ENCODE results near the gene BBS9. TPM values are rescaled to one million over a fixed set of nuclear protein-coding genes. Genes with fewer than 3 reads are reported as not detected.

Gene BBS9
- total RNA-seq, 1 donor from 2014 or later, result 19.6 TPM

DNA sequence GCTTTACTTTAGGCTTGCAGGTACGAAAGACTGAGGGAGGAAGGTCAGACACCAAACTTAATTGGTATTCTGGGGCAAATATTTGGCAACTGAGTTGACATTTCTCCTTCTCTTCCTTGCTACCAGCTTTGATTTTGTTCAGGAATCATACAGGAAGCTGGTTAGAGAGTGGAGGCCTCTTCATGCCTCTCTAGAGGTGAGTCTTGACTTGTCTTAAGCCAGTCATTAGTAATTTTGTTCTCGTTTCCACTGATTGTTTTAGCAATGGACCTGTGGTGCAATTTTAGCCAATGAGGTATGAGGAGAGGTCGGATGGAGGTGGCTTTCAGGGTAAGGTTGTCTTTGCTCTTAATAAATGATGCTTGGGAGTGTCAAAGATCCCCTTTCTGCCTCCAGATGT lies 17.8 kb upstream of the BBS9 start:
- Histone ChIP-seq H3K27ac (no peak overlapping the region), H3K36me3 (no peaks in the 10 kb centered on the region), H3K9me3 (no peaks in the 10 kb centered on the region), H3K4me1 (peaks cover 21% of the 10 kb centered on the region), H3K27me3 (no peaks in the 10 kb centered on the region), H3K4me3 (no peak overlapping the region)
- ATAC-seq, result no peak
- intact Hi-C loops (cut with DNase I), result no loop called here
- TF ChIP-seq CTCF (IDR thresholded peaks at IDR 0.05), result no peak
- no peak for DNase-seq

DNA sequence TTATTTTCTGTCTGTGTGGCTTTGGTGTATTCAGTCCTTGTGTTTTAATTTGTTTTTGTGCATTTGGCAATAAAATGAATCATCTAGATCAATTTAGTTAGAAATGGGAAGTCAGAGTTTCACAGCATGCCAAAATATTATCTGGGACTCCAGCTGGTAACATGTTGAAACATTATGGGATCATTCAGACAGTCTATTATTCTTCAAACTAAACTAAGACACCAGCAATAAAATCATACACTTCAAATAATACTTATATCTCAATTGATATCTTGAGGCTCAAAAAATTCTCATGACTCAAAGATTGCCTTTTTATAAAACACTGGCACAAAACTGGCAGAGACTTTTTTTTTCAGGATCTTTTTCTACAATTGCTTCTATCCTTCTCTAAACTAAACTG lies 14.4 kb upstream of the BBS9 start:
- no peak overlapping the region for H3K4me3 ChIP-seq
- H3K9me3 ChIP-seq, result no peaks in the 10 kb centered on the region
- ATAC-seq, result no peak
- no peak for DNase-seq
- no peaks in the 10 kb centered on the region for H3K36me3 ChIP-seq
- no peaks in the 10 kb centered on the region for H3K27me3 ChIP-seq
- no peak for TF ChIP-seq CTCF (IDR thresholded peaks at IDR 0.05)
- H3K27ac ChIP-seq, result no peak overlapping the region
- no peaks in the 10 kb centered on the region for H3K4me1 ChIP-seq
- intact Hi-C loops (cut with DNase I), result no loop called here

DNA sequence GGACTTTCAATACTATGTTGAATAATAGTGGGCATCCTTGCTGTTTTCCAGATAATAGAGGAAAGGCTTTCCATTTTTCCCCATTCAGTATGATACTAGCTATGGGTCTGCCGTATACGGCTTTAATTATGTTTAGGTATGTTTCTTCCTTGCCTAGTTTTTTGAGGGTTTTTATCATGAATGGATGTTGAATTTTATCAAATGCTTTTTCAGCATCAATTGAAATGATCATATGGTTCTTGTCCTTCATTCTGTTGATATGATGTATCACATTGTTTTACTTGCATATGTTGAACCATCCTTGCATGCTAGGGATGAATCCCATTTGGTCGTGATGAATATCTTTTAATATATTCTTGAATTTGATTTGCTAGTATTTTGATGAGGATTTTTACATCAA lies 11.0 kb upstream of the BBS9 start:
- Histone ChIP-seq H3K9me3 (no peaks in the 10 kb centered on the region), H3K36me3 (no peaks in the 10 kb centered on the region), H3K4me1 (no peaks in the 10 kb centered on the region), H3K4me3 (no peak overlapping the region), H3K27me3 (no peaks in the 10 kb centered on the region), H3K27ac (no peak overlapping the region)
- no peak for ATAC-seq
- TF ChIP-seq CTCF (IDR thresholded peaks at IDR 0.05), result no peak
- DNase-seq, result no peak
- intact Hi-C loops (cut with DNase I), result no loop called here

DNA sequence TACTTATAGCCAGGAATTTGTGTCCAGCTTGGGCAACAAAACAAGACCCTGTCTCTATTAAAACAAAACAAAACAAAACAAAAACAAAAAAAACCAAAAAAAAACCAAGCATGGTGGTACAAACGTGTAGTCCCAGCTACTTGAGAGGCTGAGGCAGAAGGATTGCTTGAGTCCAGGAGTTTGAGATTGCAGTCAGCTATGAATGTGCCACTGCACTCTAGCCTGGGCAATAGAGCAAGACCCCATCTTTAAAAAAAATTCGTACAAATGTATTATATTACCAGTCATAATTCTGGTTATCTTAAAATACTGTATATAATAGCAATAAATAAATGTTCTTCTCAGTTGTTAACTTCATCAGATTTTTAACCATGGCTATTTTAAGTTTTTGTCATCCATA lies 2.3 kb upstream of the BBS9 start:
- H3K36me3 ChIP-seq, result no peaks in the 10 kb centered on the region
- H3K4me3 ChIP-seq, result no peak overlapping the region
- no peaks in the 10 kb centered on the region for H3K27me3 ChIP-seq
- no peak overlapping the region for H3K27ac ChIP-seq
- DNase-seq, result no peak
- ATAC-seq, result no peak
- H3K9me3 ChIP-seq, result no peaks in the 10 kb centered on the region
- H3K4me1 ChIP-seq, result peaks cover 5% of the 10 kb centered on the region
- intact Hi-C loops (cut with DNase I), result no loop called here
- TF ChIP-seq CTCF (IDR thresholded peaks at IDR 0.05), result no peak

GRCh38 chr7:33128631-33128989 lies 754 bp upstream of the BBS9 start:
- intact Hi-C loops (cut with DNase I), result no loop called here
- peak overlapping the region; percentile 71 for H3K27ac ChIP-seq
- ATAC-seq (no peak), DNase-seq (no peak)
- no peak for TF ChIP-seq CTCF (IDR thresholded peaks at IDR 0.05)
- no peaks in the 10 kb centered on the region for H3K27me3 ChIP-seq
- no peaks in the 10 kb centered on the region for H3K9me3 ChIP-seq
- peak overlapping the region; percentile 71 for H3K4me3 ChIP-seq
- peaks cover 5% of the 10 kb centered on the region for H3K4me1 ChIP-seq
- no peaks in the 10 kb centered on the region for H3K36me3 ChIP-seq

DNA sequence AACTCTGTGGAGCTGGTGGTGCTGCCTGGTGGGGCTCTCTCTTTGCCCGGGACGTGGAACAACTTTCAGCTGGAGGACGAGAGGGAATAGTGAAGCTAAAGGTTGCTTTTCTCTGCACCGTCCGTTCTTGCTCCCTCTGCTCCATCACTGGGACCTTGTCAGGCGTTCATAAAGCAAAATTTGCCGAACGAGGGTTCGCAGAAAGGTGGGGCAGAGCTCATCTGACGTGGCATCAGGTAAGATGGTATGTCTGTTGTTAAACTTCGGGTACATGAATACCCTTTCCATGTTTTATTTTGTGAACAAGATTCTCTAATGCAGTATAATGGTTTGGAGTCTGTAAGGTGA lies 416 bp downstream of the BBS9 start:
- Histone ChIP-seq H3K27me3 (no peaks in the 10 kb centered on the region), H3K4me3 (peak overlapping the region; percentile 71), H3K4me1 (peaks cover 5% of the 10 kb centered on the region), H3K36me3 (no peaks in the 10 kb centered on the region), H3K27ac (peak overlapping the region; percentile 71), H3K9me3 (no peaks in the 10 kb centered on the region)
- intact Hi-C loops (cut with DNase I), result no loop called here
- no peak for TF ChIP-seq CTCF (IDR thresholded peaks at IDR 0.05)
- ATAC-seq (no peak), DNase-seq (no peak)
